ENCODE data around the gene EXOC3L1.
A peak's percentile ranks its signal among the peaks of the same experiment; 100 is the strongest.

The EXOC3L1 gene

DNA sequence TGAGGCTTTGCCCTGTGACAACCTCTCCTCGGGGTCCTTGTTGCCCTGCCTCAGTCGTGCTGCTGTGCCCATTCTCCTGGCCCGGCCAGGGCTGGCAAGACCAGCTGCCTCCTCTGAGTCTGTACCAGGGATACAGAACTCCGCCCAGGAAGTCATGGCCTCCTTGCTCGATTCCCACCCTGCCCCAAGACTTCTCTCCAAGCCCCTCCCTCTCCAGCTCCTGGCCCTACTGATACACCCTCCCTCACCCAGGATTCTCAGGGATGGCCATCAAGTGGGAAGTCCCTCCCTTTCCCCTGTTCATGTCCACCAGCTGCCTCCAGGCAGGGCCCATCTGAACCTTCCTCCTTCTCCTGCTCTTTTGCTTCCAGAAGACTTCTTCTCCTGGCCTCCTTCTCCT lies 25.8 kb upstream of the EXOC3L1 start:
- DNase-seq (ENCODE audit: low spot score): no peak

- no peak for DNase-seq (ENCODE audit: low spot score)
These were observed 23.5 kb upstream of the EXOC3L1 start for GRCh38 chr16:67213197-67214019.

DNA sequence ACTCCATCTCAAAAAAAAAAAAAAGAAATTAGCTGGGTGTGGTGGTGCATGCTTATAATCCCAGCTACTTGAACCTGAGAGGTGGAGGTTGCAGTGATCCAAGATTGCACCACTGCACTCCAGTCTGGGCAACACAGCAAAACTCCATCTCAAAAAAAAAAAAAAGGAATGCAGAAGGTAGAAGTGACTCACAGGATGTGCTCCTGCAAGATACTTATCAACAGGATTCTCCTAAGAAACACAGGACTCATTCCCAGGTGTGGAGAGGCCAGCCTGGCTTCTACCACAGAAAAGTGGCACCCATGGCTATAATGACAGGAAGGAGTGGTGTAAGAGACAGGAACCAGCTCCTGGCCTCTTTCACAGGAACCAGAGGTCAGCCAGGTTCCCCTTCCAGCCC lies 22.8 kb upstream of the EXOC3L1 start:
- no peak for DNase-seq (ENCODE audit: low spot score)

- no peak for DNase-seq (ENCODE audit: low spot score)
These were observed 21.7 kb upstream of the EXOC3L1 start for GRCh38 chr16:67211674-67212073.

- no peak for DNase-seq (ENCODE audit: low spot score)
These were observed 20.4 kb upstream of the EXOC3L1 start for GRCh38 chr16:67210069-67210937.

GRCh38 chr16:67209565-67209964 lies 19.6 kb upstream of the EXOC3L1 start:
- no peak for DNase-seq (ENCODE audit: low spot score)

DNA sequence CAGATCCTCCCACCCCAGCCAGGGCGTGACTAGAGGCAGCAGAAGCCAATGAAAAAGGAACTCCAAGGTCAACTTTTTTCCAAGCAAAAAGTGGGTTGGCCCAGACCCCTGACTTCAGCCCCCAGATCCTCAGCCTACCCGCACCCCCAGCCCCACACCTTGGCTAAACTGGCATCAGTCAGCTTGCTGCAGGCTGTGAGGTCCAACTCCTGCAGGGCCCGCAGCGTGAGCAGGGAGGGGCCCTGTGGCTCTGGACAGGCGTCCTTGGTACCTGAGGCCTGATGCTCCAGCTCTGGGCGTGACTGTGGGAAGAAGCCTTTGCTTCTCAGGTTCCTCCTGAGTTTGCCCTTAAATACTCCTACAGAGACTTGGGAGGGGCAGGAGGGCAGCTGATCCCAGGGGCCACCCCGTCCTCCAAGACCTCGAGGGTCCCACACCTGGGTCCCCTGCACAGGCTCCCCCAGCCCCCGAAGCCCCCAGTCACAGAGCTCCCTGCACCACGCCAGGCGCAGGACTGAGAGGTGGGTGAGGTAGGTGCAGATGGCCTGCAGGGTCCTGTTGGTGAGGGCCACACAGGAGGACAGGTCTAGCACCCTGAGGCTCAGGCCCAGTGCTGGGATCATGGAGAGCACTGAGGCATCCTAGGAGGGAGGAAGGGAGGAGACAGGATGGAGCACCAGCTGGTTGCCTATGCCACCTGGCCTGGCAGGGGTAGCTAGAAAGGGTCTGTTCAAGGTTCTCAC lies 18.4 kb upstream of the EXOC3L1 start:
- DNase-seq (ENCODE audit: low spot score): no peak

DNA sequence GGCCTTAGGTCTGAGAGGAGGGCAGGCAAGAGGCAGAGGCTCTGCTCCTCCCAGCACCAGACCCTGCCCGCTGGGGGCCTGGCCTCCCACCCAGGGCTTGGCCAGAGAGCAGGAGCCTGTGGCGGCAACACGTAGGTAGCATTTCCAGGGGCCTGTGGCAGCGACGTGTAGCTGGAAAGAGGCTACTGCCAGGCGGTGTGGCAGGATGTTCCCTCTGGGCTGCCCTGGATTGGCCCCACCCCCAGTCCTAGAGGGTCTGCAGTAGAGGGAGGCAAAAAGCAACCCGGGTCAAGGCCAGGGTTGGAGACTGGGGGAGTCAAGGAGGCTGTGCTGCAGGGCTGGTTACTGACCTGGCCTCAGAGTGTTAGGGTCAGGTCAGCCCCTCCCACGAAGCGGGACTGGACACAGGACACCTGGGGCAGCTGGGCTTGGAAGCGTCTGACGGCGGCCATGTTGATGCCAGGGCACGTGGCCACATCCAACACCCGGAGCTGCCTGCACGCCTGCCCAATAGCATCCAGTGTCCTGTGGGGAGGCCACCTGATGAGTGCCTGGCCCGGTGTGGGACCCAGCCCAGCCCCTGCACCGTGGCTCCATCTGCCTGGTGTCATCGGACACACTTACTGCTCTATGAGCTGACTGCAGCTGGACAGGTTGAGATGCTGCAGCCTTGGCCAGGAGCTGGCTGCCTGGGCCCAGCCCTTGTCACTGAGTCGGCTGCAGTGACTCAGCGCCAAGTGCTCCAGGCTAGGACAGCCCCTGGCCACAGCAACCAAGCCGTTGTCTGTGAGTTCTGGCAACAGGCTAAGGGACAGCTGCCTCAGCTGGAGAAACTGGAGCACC lies 17.5 kb upstream of the EXOC3L1 start:
- peak; percentile 81 for DNase-seq (ENCODE audit: low spot score)

DNA sequence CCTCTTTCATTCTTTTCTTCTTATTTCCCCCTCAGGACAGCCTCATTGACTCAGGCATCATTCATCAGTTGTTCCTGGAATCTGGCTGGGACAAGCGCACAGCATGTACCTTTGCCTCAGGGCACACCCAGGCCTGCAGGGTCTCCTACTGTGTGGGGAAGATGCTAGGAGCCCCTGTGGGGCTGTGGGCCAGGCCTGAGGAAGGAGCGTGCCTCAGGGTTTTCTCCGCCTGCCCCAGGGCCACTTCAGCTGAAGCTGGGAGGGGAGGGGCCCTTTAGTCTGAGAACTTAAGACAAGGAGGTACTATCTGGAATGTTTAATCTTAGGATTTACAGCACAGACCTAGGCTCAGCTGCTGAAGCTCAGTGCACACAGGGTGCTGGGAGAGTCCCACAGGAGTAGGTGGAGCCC lies 16.9 kb upstream of the EXOC3L1 start:
- DNase-seq (ENCODE audit: low spot score): no peak

DNA sequence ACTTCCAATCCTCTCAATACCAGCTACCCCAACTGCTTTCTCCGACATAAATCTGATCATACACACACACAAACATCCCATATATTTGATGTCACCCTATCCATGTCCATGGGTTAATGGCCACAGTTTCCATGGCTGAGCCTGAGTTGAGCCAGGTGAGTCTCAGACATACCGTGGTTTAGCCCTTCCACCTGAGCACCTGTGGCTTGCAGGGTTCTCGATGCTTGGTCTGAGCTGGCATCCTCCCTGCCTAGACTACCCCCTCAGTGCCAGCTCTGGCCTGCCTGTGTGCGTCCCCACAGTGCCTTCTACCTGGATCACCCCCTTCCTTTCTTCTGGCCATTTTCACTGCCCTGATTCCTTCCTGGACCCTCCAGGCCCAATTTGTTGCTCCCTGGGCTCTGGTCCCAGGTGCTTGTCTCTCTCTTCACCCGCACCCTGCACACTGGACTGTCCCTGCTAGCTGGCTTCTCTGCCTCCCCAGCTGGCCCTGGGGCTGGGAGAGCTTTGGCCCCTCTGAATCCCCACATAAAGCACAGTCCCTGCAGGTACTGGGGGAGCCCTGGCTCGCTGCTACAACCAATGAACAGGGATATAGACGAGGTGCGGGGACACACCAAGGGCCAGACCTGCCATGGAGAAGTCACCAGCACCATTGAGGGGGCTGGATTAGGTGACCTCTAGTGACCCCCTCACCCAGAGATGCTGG lies 16.3 kb upstream of the EXOC3L1 start:
- no peak for DNase-seq (ENCODE audit: low spot score)

DNA sequence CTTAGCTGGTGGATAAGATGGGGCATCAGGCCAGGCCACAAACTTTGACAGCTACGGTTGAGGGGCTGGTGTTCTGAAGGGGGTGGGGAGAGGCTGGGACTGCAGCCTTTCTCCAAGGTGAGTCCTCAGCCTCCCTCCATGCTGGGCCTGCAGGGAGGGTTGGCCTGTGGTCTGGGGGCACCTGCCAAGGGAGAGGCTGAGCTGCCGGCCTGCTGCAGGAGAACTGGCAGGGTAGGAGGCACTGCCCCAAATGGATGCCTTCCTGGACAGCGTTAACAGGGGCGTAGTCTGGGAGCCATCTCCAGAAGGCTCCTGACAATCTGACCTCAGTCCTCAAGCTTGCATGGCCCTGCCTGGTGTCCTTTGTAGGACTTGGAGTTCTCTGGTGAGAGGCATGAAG lies 14.1 kb upstream of the EXOC3L1 start:
- no peak for DNase-seq (ENCODE audit: low spot score)

DNA sequence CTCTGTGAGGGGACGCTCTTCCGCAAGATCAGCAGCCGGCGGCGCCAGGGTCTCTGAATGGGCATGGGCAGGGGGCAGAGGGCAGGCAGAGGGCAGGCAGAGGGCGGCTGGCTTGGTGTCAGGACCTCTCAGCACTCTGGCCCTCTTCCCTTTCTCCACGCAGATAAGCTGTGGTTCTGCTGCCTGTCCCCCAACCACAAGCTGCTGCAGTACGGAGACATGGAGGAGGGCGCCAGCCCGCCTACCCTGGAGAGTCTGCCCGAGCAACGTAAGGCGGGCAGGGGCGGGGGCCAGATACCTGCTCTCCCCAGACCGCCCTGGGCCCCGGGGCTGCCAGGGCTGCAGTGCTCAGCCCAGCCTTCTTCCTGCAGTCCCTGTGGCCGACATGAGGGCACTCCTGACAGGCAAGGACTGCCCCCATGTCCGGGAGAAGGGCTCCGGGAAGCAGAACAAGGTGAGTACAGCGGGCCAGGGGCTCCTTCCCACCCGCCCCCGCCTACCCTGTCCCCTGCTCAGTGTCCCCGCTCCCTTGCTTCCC lies 13.1 kb upstream of the EXOC3L1 start:
- DNase-seq (ENCODE audit: low spot score): no peak

GRCh38 chr16:67202426-67202825 lies 12.5 kb upstream of the EXOC3L1 start:
- no peak for DNase-seq (ENCODE audit: low spot score)

GRCh38 chr16:67201411-67202345 lies 11.7 kb upstream of the EXOC3L1 start:
- DNase-seq (ENCODE audit: low spot score): no peak

DNA sequence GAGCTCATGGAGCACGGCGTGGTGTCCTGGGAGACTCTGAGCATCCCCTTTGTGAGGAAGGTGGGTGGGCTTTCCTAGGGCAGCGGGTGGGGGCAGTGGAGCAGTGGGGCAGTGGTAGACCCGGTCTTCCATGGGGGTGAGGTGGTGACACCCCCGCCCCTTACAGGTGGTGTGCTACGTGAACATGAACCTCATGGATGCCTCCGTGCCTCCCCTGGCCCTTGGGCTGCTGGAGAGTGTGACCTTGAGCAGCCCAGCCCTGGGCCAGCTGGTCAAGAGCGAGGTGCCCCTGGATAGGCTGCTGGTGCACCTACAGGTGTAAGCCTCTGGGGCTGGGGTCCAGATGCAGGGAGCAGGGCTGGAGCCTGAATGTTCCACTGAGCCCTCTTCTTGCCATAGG lies 10.6 kb upstream of the EXOC3L1 start:
- no peak for DNase-seq (ENCODE audit: low spot score)

- DNase-seq (ENCODE audit: low spot score): no peak
These were observed 9.9 kb upstream of the EXOC3L1 start for GRCh38 chr16:67199808-67200198.

- no peak for DNase-seq (ENCODE audit: low spot score)
These were observed 9.3 kb upstream of the EXOC3L1 start, which contains the start of gene ELMO3 for GRCh38 chr16:67199011-67199807. Gene ELMO3, plus strand, starts transcription at chr16:67199131. Its CDS starts 196 bp downstream, at chr16:67199327.

DNA sequence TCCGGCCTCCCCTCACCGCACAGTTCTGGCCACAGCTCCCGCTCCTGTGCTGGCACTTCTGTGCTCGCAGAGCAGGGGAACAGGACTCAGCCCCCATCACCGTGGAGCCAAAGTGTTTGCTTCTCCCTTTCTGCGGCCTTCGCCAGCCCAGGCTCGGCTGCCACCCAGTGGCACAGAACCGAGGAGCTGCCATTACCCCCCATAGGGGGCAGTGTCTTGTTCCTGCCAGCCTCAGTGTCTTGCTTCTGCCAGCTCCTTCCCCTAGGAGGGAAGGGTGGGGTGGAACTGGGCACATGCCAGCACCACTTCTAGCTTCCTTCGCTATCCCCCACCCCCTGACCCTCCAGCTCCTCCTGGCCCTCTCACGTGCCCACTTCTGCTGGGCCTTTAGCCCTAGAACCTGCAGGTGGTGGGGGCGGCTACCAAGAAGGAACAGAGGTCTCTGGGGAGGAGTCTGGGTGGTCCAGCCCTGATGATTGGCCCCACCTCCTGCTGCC lies 8.3 kb upstream of the EXOC3L1 start:
- peak; percentile 86 for DNase-seq (ENCODE audit: low spot score)
